T-helper 9 cell (primary cell): Measurements from ENCODE around the gene MON1A.
A peak's percentile ranks its signal among the peaks of the same experiment; 100 is the strongest.
"Not testable (repeated sequence)": the region's sequence is repeated elsewhere in the genome, so short reads cannot be mapped to it uniquely, and the experiment has no call there.

ENCODE experiments used
- DNase-seq: peaks from one replicate; pipeline ENCODE4 v3.0.0-alpha.2; 2020
- total RNA-seq, 2 donors: gene quantifications; one replicate each; lab custom pipeline; 2026; lab: John Stamatoyannopoulos, UW

MON1A gene
- 4.3 to 21.5 reads per million in 2 donors for total RNA-seq

DNA sequence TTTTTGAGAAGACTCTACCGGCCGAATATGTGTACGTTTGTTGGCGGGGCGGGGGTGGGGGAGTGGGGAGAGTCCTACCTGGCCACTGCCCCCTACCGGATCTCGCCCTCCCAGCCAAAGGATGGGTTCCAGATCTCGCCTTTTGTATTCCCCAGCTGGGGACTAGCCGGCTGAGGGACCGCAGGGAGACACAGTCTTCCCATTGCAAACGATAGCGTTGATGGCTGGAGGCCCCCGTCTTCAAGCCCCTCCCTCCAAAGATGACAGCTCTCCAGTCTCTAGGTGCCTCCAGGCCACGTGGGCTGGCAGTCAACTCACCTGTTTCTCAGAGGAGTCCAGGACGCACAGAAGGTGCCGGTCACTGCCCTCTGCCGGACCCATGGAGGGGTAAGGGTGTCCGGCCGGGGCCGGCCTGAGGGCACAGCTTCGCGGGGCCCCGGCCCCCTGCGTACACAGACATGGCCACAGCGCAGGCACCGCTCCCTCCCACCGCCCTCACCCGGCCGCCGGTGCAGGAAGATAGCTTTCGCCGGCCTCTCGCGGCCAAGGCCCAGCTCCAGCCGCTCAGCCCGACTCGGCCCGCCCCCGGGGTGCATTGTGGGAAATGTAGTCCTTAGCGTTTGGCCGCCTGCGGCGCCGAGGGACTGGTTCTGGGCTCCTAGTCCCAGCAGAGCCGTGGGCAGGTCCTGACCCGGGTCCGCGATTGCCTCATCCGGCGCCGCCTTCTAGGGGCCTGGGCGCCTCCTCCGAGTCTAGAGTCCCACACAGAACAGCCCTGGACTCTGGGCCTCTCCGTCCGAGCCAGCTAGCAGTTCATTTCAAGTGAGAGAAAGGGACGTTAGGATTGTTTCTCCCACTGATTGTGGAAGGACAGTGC is at the start of gene MON1A:
TSS of gene MON1A (minus strand) at position 521 of the 877 bp plus-strand sequence. CDS start 16,465 bp downstream, outside the sequence.
- peak; percentile 85 for DNase-seq

DNA sequence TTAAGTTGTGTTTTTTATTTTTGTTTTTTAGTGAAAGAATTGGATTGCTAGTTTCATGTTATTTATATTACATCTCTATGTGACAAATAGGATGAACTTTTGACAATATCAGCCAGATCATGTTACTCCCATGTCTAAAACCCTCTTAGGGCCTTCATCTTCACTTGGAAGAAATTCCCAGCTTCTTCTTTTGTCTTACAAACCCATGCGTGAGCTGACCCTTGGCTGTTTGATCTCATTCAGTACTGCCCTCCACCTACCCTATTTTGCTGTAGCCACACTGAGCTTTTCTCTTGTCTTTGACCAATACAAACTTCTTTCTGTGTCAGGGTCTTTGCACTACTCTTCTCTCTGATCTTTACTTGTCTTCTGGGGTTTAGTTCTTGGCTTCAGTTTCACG is 47.3 kb upstream of the MON1A start:
- DNase-seq: no peak

- DNase-seq: no peak
Measured at GRCh38 chr3:49972656-49973055, 43.0 kb upstream of the MON1A start.

- no peak for DNase-seq
Measured at GRCh38 chr3:49968346-49968745, 38.7 kb upstream of the MON1A start.

- DNase-seq: no peak
Measured at GRCh38 chr3:49967291-49967690, 37.7 kb upstream of the MON1A start.

DNA sequence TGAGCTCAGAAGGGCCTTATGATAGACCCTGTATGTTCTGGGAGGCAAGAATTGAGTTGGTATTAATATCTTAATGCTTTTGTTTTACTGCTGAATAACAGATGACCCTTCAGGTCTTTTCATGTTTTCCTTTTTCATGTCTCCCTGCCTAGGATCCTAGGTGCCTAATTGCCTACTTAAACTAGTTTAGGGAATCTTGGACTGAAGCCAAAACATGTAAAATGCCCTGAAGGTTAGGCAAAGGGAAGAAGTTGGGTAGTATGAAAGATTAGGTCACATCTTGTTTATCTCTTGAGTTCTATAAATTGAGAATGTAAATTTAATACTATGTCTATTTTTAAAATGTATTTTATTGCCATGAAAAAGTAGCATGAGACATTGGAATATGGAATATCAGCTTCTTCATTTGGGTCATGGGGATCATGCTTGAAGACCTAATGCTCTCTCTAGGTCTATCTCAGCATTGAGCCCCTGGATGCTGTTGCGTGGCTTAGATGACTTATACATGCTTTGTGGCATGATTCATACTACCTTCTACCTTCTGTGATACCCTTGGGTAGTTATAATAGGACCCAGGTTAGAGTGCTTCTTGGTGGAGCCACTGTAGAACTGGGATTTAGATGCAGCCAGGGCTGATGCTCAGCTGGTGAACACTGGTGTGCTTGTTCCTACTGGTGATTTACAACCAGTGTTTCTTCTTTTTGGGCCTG is 36.8 kb upstream of the MON1A start:
- DNase-seq: no peak

DNA sequence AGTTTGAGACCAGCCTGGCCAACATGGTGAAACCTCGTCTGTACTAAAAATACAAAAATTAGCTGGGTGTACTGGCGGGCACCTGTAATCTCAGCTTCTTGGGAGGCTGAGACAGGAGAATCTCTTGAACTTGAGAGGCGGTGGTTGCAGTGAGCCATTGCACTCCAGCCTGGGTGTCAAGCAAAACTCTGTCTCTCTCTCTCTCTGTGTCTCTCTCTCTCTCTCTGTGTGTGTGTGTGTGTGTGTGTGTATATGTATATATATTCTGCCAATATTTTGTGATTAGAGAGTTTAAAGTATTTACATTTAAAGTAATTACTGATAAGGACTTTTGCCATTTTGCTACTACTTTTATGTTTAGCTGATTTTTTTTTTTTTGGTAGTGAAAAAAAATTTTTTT is 26.0 kb upstream of the MON1A start:
- no peak for DNase-seq

DNA sequence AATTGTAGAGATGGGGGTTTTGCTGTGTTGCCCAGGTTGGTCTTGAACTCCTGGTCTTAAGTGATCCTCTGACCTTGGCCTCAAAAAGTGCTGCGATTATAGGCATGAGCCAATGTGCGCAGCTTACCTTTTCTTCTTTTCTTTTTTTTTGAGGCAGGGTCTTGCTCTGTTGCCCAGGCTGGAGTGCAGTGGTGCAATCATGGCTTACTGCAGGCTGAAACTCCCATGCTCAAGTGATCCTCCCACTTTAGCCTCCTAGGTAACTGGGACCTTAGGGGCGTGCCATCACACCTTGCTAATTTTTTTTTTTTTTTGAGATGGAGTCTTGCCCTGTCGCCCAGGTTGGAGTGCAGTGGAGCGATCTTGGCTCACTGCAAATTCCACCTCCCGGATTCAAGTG is 23.3 kb upstream of the MON1A start:
- DNase-seq: no peak

DNA sequence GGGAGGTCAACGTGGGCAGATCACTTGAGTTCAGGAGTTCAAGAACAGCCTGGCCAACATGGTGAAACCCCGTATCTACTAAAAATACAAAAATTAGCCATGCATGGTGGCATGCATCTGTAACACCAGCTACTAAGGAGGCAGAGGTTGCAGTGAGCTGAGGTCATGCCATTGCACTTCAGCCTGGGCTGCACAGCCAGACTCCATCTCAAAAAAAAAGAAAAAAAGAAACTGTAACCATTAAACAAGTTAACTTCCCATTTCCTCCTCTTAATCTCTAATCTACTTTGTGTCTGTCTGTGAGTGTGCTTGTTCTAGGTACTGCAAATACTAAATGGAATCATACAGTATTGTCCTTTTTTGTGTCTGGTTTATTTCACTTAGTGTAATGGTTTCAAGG is 13.0 kb upstream of the MON1A start:
- no peak for DNase-seq

DNA sequence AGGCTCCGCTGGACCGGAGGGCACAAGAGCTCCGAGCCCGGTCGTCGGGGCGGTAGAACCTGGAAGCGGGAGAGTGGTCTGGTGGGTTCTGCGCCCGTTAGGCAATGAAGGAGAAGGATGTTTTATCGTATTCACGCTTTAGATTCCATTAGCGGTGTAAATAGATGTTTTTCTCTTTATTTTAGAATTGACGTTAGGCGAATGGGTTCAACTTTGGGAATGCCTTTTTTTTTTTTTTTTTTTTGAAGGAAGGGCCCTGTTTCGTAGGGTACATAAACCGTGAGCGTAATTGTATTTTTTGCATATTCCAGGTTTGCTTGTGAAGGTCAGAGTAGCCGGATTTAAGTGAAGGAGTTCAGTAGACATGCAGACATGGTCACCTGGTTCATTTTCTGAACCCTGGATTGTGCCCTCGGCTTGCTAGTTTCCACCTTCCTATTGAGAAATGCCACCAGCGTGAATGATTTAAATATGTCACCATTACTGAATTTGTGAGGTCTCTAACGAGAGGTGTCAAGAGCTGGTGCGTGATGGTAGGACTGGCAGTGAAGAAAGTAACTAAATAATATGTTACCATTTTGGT is 11.1 kb upstream of the MON1A start:
- DNase-seq: no peak

DNA sequence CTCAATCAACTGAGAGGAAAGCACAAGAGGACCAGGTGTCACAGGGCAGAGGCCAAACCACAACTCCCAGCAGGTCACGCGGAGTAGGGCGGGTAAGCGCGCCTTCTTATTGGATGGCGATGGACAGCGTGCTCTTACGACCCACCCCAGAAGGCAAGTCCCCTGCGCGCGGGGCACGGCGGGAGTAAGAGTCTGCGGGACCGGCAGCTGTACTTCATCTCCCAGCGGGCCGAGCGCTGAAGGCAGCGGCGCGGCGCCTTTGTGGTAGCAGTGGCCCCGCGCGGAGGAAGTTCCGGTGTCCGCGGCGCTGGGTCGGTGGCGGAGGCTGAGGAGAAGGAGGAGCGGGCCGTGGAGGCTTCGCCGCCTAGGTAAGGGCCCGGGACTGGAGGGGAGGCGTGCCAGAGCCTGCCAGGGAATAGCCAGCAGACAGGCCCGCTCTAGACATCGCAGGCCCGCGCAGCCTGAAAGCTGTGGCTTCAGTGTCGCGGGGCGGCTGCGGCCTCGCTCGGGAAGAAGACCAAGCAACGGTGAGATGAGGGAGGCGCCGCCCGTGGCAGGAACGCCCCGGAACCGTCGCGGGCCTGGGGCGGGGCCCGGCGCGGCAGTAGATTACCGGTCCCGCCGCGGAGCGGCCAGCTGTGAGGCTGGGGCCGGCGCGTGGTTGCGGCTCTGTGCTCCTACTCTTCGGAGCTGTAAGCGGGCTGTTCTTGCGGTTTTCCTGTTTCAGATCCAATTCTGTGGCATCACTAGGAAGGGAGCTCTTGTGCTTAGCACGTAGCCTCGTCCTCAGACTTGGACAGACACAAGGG is 10.5 kb upstream of the MON1A start, which contains the start of gene RBM6:
TSS of gene RBM6 (plus strand) at position 293 of the 809 bp plus-strand sequence. CDS start 22,492 bp downstream, outside the sequence.
- peak; percentile 89 for DNase-seq

- no peak for DNase-seq
Measured at GRCh38 chr3:49937090-49937489, 7.5 kb upstream of the MON1A start.

GRCh38 chr3:49932281-49932680 is 2.7 kb upstream of the MON1A start:
- not testable (repeated sequence) for DNase-seq

- no peak for DNase-seq
Measured at GRCh38 chr3:49930922-49931321, 1.3 kb upstream of the MON1A start.

DNA sequence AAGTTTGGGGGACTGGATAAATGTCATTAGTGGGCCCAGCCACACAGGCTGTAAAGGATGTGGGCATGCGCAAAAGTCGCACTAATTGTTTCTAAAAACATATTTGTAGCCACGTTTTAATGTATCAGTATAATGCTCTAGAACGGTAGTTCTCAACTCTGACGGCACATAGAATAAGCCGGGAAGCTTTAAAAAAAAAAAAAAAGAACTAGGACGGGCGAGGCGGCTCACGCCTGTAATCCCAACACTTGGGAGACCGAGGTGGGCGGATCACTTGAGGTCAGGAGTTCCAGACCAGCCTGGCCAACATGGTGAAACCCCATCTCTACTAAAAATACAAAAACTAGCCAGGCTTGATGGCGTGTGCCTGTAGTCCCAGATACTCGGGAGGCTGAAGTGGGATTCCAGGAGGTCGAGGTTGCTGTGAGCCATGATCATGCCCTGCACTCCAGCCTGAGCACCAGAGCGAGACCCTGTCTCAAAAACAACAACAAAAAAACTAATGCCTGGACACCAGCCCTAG is 618 bp upstream of the MON1A start:
- no peak for DNase-seq

DNA sequence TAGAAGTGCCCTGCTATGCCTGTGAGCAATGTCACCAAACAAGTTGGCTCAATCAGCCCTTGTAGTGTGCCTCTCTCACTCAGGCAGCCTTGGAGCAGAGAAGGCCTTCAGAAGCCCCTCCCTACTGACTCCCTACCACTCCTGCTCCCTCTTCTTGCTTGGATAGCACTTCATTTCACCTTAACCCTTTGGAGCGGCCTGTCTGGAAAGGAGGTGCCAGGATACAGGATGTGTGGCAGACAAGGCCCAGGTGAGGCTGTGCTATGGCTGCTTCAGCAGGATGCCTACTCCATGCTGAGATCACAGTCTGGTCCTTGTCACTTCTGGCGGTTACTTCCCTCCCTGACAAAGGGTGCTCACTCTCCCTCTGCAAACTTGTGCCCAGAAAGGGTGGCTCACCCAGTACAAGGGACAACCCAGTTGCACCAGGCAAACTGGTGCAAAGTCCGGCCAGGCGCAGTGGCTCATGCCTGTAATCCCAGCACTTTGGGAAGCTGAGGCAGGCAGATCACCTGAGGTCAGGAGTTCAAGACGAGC is 1.1 kb downstream of the MON1A start:
- no peak for DNase-seq

DNA sequence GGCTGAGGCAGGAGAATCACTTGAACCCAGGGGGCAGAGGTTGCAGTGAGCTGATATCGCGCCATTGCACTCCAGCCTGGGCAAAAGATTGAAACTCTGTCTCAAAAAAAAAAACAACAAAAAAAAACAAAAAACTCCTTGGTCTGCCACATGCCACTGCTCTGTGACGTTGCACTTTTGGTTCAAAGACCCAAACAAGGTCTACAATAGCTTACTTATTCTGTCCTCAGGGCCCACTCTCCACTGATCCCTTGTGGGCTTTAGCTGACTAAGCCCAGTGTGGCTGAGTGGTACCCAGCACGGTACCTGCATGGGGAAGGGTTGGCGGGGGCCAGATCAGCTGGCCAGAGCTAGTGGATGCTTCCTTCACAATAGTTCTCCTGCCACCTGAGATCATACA is 1.8 kb downstream of the MON1A start:
- no peak for DNase-seq

- no peak for DNase-seq
Measured at GRCh38 chr3:49926117-49926728, 3.4 kb downstream of the MON1A start.

DNA sequence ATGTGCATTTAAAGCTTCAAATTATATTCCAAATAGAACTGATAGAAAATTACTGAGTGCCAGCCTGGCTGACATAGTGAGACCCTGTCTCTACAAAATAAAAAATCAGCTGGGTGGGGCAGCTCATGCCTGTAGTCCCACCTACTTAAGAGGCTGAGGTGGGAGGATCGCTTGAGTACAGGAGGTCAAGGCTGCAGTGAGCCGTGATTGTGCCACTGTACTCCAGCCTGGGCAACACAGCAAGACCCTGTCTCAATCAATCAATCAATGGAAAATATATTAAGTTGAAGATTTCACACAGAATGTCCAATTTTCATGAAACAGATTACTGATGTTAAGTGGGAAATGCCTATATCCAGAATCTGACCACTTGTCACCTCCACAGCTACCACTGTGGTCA is 4.1 kb downstream of the MON1A start:
- no peak for DNase-seq

GRCh38 chr3:49924683-49925082 is 4.9 kb downstream of the MON1A start:
- no peak for DNase-seq

- not testable (repeated sequence) for DNase-seq
Measured at GRCh38 chr3:49917806-49918590, 11.6 kb downstream of the MON1A start.
